ENCODE data around the gene RFX1. TPM values are rescaled to one million over a fixed set of nuclear protein-coding genes. Genes with fewer than 3 reads are reported as not detected.

RFX1 gene
- total RNA-seq, 1 donor from 2014 or later: 3.3 TPM

DNA sequence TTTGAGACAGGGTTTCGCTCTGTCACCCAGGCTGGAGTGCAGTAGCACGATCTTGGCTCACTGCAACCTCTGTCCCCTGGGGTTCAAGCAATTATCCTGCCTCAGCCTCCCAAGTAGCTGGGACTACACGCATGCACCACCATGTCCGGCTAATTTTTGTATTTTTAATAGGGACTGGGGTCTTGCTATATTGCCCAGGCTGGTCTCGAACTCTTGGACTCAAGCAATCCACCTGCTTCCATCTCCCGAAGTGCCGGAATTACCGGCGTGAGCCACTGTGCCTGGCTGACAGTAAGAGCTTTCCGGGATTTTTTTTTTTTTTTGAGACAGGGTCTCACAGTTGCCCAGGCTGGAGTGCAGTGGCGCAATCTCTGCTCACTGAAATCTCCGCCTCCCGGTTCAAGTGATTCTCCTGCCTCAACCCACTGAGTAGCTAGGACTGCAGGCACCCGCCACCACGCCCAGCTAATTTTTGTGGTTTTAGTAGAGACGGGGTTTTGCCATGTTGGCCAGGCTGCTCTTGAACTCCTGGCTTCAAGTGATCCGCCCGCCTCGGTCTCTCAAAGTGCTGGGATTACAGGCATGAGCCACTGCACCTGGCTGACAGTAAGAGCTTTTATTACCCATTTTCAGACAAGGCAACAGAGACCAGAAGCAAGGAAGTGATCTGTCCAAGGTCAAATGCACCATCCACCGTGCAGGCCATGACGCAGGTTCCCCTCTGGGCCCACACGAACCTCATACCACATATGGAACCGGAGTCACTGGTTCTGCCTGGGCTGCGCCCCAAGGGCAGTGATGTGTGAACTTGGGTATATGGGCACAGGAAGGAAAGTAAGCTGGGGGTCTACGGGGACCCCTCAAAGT lies 21.0 kb downstream of the RFX1 start:
- H3K27ac ChIP-seq: no peak overlapping the region
- H3K36me3 ChIP-seq: peaks cover 0 to 6% of the 10 kb centered on the region in 2 donors
- no peak for DNase-seq (ENCODE audit: low spot score in 2 of 2)
- intact Hi-C loops (cut with DNase I): no loop called here
- TF ChIP-seq, protein P1, sequence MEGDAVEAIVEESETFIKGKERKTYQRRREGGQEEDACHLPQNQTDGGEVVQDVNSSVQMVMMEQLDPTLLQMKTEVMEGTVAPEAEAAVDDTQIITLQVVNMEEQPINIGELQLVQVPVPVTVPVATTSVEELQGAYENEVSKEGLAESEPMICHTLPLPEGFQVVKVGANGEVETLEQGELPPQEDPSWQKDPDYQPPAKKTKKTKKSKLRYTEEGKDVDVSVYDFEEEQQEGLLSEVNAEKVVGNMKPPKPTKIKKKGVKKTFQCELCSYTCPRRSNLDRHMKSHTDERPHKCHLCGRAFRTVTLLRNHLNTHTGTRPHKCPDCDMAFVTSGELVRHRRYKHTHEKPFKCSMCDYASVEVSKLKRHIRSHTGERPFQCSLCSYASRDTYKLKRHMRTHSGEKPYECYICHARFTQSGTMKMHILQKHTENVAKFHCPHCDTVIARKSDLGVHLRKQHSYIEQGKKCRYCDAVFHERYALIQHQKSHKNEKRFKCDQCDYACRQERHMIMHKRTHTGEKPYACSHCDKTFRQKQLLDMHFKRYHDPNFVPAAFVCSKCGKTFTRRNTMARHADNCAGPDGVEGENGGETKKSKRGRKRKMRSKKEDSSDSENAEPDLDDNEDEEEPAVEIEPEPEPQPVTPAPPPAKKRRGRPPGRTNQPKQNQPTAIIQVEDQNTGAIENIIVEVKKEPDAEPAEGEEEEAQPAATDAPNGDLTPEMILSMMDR (IDR thresholded peaks at IDR 0.05): no peak
- peaks cover 8 to 12% of the 10 kb centered on the region in 2 donors for H3K4me1 ChIP-seq
- H3K27me3 ChIP-seq: no peaks in the 10 kb centered on the region
- H3K4me3 ChIP-seq: no peak overlapping the region
- H3K9me3 ChIP-seq: no peaks in the 10 kb centered on the region

DNA sequence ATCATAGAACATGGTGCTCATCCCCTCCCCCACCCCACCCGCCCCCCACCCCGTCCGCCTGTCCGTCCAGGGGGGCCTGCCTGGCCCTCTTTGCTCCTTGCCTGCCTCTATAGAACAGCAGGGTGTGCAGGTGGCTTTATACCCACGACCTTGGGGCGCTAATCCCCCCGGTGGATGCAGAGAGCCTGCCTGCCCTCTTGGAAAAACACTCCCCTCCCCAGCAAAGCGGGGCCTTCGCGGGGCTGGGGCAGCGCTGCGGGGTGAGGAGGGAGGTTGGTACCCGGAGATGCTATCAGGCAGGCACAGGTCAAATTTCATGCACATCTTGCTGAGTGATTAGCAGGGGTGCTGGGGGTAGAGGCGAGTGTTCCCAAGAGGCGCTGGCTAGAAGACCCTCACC lies 21.9 kb downstream of the RFX1 start:
- Histone ChIP-seq H3K27ac (no peak overlapping the region), H3K4me1 (peaks cover 8 to 17% of the 10 kb centered on the region in 2 donors), H3K36me3 (peaks cover 0 to 6% of the 10 kb centered on the region in 2 donors), H3K4me3 (no peak overlapping the region), H3K9me3 (no peaks in the 10 kb centered on the region), H3K27me3 (no peaks in the 10 kb centered on the region)
- TF ChIP-seq, protein P1 (IDR thresholded peaks at IDR 0.05): no peak
- intact Hi-C loops (cut with DNase I): no loop called here
- DNase-seq (ENCODE audit: low spot score in 2 of 2): no peak

DNA sequence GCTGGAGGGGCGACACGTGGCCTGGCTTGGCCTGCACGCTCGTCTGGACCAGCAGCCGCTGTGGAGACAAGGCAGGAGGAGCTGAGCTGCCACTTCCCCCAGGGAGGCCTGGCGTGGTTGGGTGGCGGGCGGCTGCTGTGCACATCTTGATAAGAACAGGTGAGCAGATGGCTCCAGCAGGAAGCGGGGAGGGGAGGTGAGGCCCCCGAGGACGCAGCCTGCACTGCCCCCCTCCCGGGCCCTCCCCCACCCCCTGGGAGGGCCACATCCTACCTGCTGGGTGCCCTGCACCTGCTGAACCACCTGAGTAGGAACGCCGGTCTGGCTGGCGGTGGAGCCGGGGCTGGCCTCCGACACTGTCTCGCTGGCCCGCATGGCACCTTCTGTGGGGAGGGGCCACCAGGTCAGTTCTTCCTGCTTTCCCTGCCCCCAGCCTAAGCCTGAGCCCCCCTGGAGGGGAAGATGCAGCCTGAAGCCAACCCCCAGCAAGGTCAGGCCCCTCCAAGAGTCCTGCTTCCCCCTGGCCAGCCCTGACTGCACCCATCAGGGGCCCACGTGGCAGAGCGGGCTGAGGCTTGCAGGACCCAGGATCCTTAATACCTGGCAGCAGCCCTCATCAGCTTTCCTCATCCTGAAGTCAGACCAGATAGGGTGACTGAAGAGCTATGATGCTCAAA lies 22.8 kb downstream of the RFX1 start:
- Histone ChIP-seq H3K36me3 (peaks cover 0 to 6% of the 10 kb centered on the region in 2 donors), H3K9me3 (no peaks in the 10 kb centered on the region), H3K27me3 (no peaks in the 10 kb centered on the region), H3K4me3 (no peak overlapping the region), H3K27ac (no peak overlapping the region), H3K4me1 (peaks cover 8 to 23% of the 10 kb centered on the region in 2 donors)
- TF ChIP-seq, protein P1 (IDR thresholded peaks at IDR 0.05): no peak
- no peak for DNase-seq (ENCODE audit: low spot score in 2 of 2)
- intact Hi-C loops (cut with DNase I): no loop called here

DNA sequence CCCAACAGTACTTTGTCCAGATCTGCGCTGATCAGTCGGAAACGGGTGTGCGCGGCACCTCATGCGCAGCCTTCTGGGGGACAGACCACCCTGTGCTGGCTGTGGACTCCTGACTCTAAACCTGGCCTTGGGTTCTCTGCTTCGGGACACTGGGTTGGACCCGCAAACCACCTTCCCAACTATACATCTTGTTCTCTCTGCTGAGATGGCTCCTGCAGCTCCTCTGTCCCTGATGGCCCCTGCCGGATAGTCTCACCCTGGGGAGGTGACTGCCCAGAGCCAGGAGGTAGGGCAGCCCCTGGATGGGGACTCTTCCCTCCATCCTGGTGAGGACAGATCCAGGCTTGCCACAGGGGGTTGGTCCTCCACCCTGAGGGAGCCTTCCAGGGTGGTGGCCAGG lies 23.3 kb downstream of the RFX1 start:
- TF ChIP-seq, protein P1 (IDR thresholded peaks at IDR 0.05): no peak
- intact Hi-C loops (cut with DNase I): no loop called here
- no peaks in the 10 kb centered on the region for H3K27me3 ChIP-seq

DNA sequence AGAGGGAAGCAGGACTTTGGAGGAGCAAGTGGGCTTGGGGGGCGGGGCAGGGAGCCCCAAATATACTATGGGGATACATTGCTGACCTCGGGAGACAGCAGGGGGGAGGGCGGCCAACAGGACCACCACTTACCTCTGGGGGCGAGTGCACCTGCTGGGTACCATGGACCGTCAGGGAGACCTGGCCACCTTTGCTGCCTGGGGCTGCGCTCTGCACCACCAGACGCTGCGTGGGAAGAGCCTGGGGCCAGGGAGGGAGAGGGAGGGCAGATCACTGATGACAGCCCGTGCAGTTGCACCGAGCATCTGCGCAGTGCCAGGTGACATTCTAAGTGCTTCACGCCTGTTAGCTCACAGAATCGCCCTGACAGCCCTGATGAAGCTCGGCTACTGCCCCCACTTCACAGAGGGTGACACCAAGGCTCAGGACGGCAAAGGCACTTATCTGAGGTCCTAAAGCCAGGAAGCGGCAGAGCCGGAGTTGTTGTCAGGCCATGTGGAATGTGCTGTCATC lies 24.1 kb downstream of the RFX1 start:
- peaks cover 10 to 24% of the 10 kb centered on the region in 2 donors for H3K4me1 ChIP-seq
- no peak for DNase-seq (ENCODE audit: low spot score in 2 of 2)
- H3K36me3 ChIP-seq: peaks cover 0 to 6% of the 10 kb centered on the region in 2 donors
- H3K27ac ChIP-seq: no peak overlapping the region
- TF ChIP-seq, protein P1 (IDR thresholded peaks at IDR 0.05): no peak
- no peaks in the 10 kb centered on the region for H3K9me3 ChIP-seq
- no peak overlapping the region for H3K4me3 ChIP-seq
- intact Hi-C loops (cut with DNase I): no loop called here
- no peaks in the 10 kb centered on the region for H3K27me3 ChIP-seq

More for the DNA sequence above, 23.3 kb downstream of the RFX1 start:
- no peak for DNase-seq (ENCODE audit: low spot score in 2 of 2)
- Histone ChIP-seq H3K4me1 (peaks cover 12 to 29% of the 10 kb centered on the region in 2 donors), H3K4me3 (no peak overlapping the region), H3K9me3 (no peaks in the 10 kb centered on the region), H3K27ac (no peak overlapping the region), H3K36me3 (peaks cover 0 to 6% of the 10 kb centered on the region in 2 donors)
